PC-9 (cell line): ENCODE data around the gene OR6C2. TPM values are rescaled to one million over a fixed set of nuclear protein-coding genes. Genes with fewer than 3 reads are reported as not detected.

ENCODE experiments used
- BruUV-seq: library from RNA; stranded (reverse); fragments of 400-500 nt; replicated peaks from 2 replicates; lab custom pipeline; 2021; lab: Mats Ljungman, UMichigan
- CTCF ChIA-PET: fragments of 300-600 bp; sonication (Branson Sonifier 250); formaldehyde crosslinking; loops from one replicate; lab custom pipeline; 2022; ENCODE audit warnings: antibody characterized with exemption; lab: Charles Lee
- POLR2A ChIA-PET: fragments of 300-600 bp; sonication (Branson Sonifier 250); formaldehyde crosslinking; loops from one replicate; lab custom pipeline; 2022; ENCODE audit warnings: antibody characterized with exemption; ENCODE audit not compliant: unreplicated experiment; lab: Charles Lee
- DNase-seq, 2 experiments: peaks; one replicate each; pipeline versions ENCODE4 v3.0.0 to v3.0.0-alpha.2; 2015 to 2022; ENCODE audit warnings: mixed read lengths in 1 of 2
- H2AFZ ChIP-seq: fragments of 200-600 bp; sonication (generic); 2 replicates; pipeline ENCODE4 v1.8.1; 2017; ENCODE audit warnings: antibody characterized with exemption
- H3F3A ChIP-seq: fragments of 200-600 bp; sonication (generic); 2 replicates; pipeline ENCODE4 v1.8.1; 2017; ENCODE audit warnings: antibody characterized with exemption, mild to moderate bottlenecking, low read depth; ENCODE audit not compliant: insufficient read depth
- H3K27ac ChIP-seq: fragments of 200-600 bp; sonication (generic); 2 replicates; pipeline ENCODE4 v1.6.1; 2016; ENCODE audit warnings: mixed run types
- H3K27me3 ChIP-seq: fragments of 200-600 bp; sonication (generic); 2 replicates; pipeline ENCODE4 v1.6.1; 2016; ENCODE audit warnings: low read depth, mixed run types; ENCODE audit not compliant: insufficient read depth
- H3K36me3 ChIP-seq: fragments of 200-600 bp; sonication (generic); 2 replicates; pipeline ENCODE4 v1.6.1; 2016; ENCODE audit warnings: low read depth, mixed run types
- H3K4me1 ChIP-seq: fragments of 200-600 bp; sonication (generic); replicated peaks from 2 replicates; pipeline ENCODE4 v1.6.1; 2016; ENCODE audit warnings: mixed run types; ENCODE audit not compliant: insufficient read depth
- H3K4me2 ChIP-seq: fragments of 200-600 bp; sonication (generic); 2 replicates; pipeline ENCODE4 v1.6.1; 2017; ENCODE audit warnings: mixed run types
- H3K4me3 ChIP-seq: fragments of 200-600 bp; sonication (generic); 2 replicates; pipeline ENCODE4 v1.6.1; 2016; ENCODE audit warnings: mixed run types
- H3K79me2 ChIP-seq: fragments of 200-600 bp; sonication (generic); 2 replicates; pipeline ENCODE4 v1.6.1; 2017; ENCODE audit warnings: low read depth, mixed run types
- H3K9me2 ChIP-seq: fragments of 200-600 bp; sonication (generic); 2 replicates; pipeline ENCODE4 v1.8.1; 2017; ENCODE audit warnings: mild to moderate bottlenecking; ENCODE audit not compliant: insufficient read depth
- H3K9me3 ChIP-seq: fragments of 200-600 bp; sonication (generic); 2 replicates; pipeline ENCODE4 v1.8.1; 2016; ENCODE audit warnings: low read depth; ENCODE audit not compliant: insufficient read depth
- H4K20me1 ChIP-seq: fragments of 200-600 bp; sonication (generic); 2 replicates; pipeline ENCODE4 v1.8.1; 2017; ENCODE audit not compliant: insufficient read depth
- EZH2 ChIP-seq: fragments of 200-600 bp; sonication (generic); IDR thresholded peaks from 2 replicates; pipeline ENCODE4 v1.8.0; 2017; ENCODE audit warnings: antibody characterized with exemption, low read depth
- intact Hi-C: fragments of 100-400 bp; cut with micrococcal nuclease; formaldehyde crosslinking; loops from one replicate; pipeline ENCODE4 v1.10.0; 2022; ENCODE audit not compliant: unreplicated experiment
- total RNA-seq: library from RNA; stranded (reverse); gene quantifications from 2 replicates; pipeline ENCODE4 v1.2.3, GENCODE V29; 2021
- TF ChIP-seq, protein P1 (sequence below): fragments of 200-600 bp; sonication (generic); conservative IDR thresholded peaks from 2 replicates; pipeline ENCODE4 v1.6.1; 2017; ENCODE audit warnings: mixed run types, antibody characterized with exemption, mild to moderate bottlenecking, moderate library complexity

OR6C2 gene
- total RNA-seq, 1 experiment from 2014 or later = not detected

DNA sequence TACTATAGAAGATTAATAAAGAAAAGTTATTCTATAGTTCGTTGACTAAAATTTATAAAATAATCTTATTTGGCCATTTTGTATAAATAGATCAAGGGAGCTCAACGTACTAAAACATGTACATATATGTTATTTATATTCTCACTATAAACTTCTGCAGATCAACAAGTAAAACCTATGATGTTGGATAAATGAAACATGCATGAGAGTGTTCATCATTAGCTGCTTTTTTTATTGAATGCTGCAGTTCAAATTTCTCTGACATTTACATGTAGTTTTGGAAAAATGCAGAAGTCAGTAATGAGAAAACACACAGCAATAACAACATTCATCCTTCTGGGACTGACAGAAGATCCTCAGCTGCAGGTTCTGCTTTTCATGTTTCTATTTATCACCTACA lies 48.2 kb downstream of the OR6C2 start, which contains the start of gene OR6C68:
Gene OR6C68, plus strand, starts transcription at position 301 of the 400 bp plus-strand sequence. Its CDS starts 0 bp downstream, at position 301.
- H4K20me1 ChIP-seq = no peaks in the 10 kb centered on the region
- H3K27me3 ChIP-seq = peaks cover 5% of the 10 kb centered on the region; the same call in 1 of the 2 replicates
- no peak within 1 kb of the TSS for H2AFZ ChIP-seq
- no peaks in the 10 kb centered on the region for H3K9me3 ChIP-seq
- no peaks in the 10 kb centered on the region for H3K9me2 ChIP-seq
- H3F3A ChIP-seq = no peaks in the 10 kb centered on the region
- no peak for DNase-seq
- no peak within 1 kb of the TSS for H3K27ac ChIP-seq
- ChIA-PET CTCF (no interaction called here), POLR2A (no interaction called here)
- H3K79me2 ChIP-seq = no peaks in the 10 kb centered on the region
- no peaks in the 10 kb centered on the region for H3K4me1 ChIP-seq
- no TSS peak for BruUV-seq
- intact Hi-C loops = no loop called here
- H3K4me2 ChIP-seq = no peak within 1 kb of the TSS
- no peaks in the 10 kb centered on the region for H3K36me3 ChIP-seq
- TF ChIP-seq, protein P1, sequence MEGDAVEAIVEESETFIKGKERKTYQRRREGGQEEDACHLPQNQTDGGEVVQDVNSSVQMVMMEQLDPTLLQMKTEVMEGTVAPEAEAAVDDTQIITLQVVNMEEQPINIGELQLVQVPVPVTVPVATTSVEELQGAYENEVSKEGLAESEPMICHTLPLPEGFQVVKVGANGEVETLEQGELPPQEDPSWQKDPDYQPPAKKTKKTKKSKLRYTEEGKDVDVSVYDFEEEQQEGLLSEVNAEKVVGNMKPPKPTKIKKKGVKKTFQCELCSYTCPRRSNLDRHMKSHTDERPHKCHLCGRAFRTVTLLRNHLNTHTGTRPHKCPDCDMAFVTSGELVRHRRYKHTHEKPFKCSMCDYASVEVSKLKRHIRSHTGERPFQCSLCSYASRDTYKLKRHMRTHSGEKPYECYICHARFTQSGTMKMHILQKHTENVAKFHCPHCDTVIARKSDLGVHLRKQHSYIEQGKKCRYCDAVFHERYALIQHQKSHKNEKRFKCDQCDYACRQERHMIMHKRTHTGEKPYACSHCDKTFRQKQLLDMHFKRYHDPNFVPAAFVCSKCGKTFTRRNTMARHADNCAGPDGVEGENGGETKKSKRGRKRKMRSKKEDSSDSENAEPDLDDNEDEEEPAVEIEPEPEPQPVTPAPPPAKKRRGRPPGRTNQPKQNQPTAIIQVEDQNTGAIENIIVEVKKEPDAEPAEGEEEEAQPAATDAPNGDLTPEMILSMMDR = no peak
- no peak for TF ChIP-seq EZH2
- no peak within 1 kb of the TSS for H3K4me3 ChIP-seq

DNA sequence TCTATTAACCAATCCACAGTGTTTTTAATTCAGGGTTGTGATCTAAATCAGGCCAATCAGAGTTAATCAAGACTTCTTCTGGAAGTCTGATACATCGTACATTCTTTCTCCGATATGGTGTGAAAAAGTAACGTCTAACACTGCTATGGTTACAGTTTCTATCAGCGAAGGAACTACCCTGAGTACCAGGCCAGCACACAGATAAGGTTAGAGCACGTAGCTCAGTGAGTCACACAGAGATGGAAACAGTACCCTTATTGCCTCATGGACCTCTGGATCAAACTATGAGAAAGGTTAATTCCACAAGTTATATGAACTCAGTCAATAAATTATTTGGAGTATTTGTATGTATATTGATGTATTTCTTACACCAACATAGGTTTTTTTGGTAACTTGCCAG lies 51.6 kb downstream of the OR6C2 start:
- H3F3A ChIP-seq = no peaks in the 10 kb centered on the region
- no peak overlapping the region for H3K4me2 ChIP-seq
- no peak overlapping the region for H3K27ac ChIP-seq
- no peak overlapping the region for H3K4me3 ChIP-seq
- no peaks in the 10 kb centered on the region for H3K9me2 ChIP-seq
- no peaks in the 10 kb centered on the region for H4K20me1 ChIP-seq
- H3K27me3 ChIP-seq = peaks cover 5% of the 10 kb centered on the region; the same call in 1 of the 2 replicates
- ChIA-PET POLR2A (no interaction called here), CTCF (no interaction called here)
- TF ChIP-seq, protein P1 = no peak
- no peaks in the 10 kb centered on the region for H3K79me2 ChIP-seq
- H3K9me3 ChIP-seq = no peaks in the 10 kb centered on the region
- DNase-seq = no peak
- intact Hi-C loops = no loop called here
- BruUV-seq = no TSS peak
- H3K36me3 ChIP-seq = no peaks in the 10 kb centered on the region
- H3K4me1 ChIP-seq = no peaks in the 10 kb centered on the region
- H2AFZ ChIP-seq = no peak overlapping the region

DNA sequence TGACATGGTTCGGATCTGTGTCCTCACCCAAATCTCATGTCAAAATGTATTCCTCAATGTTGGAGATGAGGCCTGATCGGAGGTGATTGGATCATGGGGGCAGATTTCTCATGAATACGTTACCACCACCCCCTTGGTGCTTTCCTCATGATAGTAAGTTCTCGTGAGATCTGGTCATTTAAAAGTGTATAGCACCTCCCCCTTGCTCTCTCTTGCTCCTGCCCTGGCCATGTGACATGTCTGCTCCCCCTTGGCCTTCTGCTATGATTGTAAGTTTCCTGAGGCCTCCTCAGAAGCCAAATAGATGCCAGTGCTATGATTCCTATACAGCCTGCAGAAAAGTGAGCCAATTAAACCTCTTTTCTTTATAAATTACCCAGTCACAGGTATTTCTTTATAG lies 55.4 kb downstream of the OR6C2 start:
- Histone ChIP-seq H3K79me2 (no peaks in the 10 kb centered on the region), H3K27me3 (no peaks in the 10 kb centered on the region), H3K4me2 (no peak overlapping the region), H3K36me3 (no peaks in the 10 kb centered on the region), H3K27ac (no peak overlapping the region), H3K4me3 (no peak overlapping the region), H3F3A (no peaks in the 10 kb centered on the region), H3K9me2 (no peaks in the 10 kb centered on the region), H4K20me1 (no peaks in the 10 kb centered on the region), H3K4me1 (no peaks in the 10 kb centered on the region), H3K9me3 (no peaks in the 10 kb centered on the region), H2AFZ (no peak overlapping the region)
- ChIA-PET CTCF (no interaction called here), POLR2A (no interaction called here)
- intact Hi-C loops = no loop called here
- no peak for DNase-seq
- TF ChIP-seq, protein P1 = no peak
- no peak for TF ChIP-seq EZH2
- BruUV-seq = no TSS peak
